ENCODE data around the gene CYB5RL.
"Not testable (repeated sequence)": the region's sequence is repeated elsewhere in the genome, so short reads cannot be mapped to it uniquely, and the experiment has no call there.

The CYB5RL gene

DNA sequence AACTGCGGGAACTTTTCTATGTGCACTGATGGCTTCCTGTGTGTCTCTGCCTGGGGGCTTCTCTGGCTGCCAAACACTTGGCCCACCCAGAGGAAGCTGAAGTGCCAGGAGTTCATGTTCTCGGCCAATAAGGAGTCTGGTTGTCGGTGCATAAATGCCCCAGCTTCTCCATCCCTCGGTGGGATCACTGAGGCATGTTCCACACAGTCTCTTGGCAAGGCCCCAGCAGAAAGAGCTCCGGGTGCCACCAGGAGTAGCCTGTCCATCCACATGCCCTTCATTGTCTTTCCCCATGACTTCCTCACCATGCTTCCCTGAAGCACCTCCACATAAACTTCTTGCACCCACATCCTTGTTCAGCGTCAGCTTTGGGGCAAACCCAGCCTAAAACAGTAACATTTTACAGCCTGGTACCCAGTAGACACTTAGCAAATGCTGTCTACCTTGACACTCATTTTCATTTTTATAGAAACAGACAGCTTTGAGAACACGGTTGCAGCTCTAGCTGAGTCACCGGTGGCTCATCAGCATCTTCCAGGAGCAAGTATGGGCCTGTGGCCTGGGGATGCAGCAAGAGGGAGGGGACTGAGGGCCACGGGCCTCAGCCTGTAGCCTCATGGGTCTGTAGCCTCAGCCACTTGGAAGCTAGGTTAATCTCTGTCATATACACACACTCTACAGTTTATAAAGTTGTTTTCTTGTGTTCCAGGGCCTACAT lies 32.2 kb downstream of the CYB5RL start:
- DNase-seq (ENCODE audit: low read depth, low spot score) = no peak
- H3K4me3 ChIP-seq (ENCODE audit: low read length) = no peak overlapping the region

DNA sequence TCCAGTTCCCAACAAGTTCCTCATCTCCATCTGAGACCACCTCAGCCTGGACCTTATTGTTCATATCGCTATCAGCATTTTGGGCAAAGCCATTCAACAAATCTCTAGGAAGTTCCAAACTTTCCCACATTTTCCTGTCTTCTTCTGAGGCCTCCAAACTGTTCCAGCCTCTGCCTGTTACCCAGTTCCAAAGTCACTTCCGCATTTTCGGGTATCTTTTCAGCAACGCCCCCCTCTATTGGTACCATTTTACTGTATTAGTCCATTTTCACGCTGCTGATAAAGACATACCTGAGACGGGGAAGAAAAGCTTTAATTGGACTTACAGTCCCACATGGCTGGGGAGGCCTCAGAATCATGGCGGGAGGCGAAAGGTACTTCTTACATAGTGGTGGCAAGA lies 33.5 kb downstream of the CYB5RL start:
- not testable (repeated sequence) for H3K4me3 ChIP-seq (ENCODE audit: low read length); DNase-seq (ENCODE audit: low read depth, low spot score)

DNA sequence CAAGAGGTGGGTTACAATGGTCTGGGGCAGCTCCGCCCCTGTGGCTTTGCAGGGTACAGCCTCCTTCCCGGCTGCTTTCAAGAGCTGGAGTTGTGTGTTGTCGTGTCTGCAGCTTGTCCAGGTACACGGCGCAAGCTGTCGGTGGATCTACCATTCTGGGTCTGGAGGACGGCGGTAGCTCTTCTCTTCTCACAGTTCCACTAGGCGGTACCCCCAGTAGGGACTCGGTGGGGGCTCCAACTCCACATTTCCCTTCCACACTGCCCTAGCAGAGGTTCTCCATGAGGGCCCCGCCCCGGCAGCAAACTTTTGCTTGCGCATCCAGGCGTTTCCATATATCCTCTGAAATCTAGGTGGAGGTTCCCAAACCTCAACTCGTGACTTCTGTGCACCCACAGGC lies 34.7 kb downstream of the CYB5RL start:
- no peak for DNase-seq (ENCODE audit: low read depth, low spot score)
- no peak overlapping the region for H3K4me3 ChIP-seq (ENCODE audit: low read length)

DNA sequence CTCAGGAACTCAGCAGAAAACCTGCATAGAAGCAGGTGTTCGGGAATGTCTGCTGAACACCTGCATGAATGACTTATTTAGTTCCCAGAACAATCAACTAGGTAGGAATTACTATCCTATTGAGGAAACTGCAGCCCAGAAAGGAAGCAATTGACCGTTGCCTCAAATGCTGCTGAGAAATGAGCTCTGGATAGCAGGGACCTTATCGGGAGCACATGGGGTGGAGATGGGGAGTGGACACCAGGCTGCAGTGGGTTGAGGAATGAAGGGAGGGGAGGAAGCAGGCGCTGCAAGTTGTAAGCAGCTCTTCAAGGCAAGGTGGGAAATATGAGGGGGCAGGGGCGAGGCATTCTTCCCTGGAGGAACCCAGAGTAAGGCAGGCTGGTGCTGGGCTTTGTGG lies 36.3 kb downstream of the CYB5RL start:
- no peak for DNase-seq (ENCODE audit: low read depth, low spot score)
- no peak overlapping the region for H3K4me3 ChIP-seq (ENCODE audit: low read length)

DNA sequence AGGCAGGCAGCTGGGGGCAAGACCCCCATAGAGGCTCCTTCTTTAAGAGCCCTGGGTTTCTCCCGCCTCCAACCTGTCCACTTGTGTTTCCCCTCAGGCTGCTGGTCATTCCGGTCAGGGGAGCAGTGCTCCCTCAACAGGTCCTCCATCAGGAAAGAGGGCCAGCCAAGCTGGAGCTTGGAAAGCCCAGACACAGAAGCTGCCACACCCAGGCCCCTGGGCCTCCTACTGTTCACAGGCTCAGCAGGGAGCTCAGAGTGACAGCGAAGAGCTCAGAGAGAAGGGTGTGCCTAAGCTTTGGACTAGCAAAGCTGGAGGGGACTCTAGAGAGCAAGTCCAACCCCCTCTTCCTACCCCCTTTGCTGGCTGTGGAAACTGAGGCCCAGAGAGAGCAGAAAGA lies 36.8 kb downstream of the CYB5RL start:
- DNase-seq (ENCODE audit: low read depth, low spot score) = no peak
- H3K4me3 ChIP-seq (ENCODE audit: low read length) = no peak overlapping the region

DNA sequence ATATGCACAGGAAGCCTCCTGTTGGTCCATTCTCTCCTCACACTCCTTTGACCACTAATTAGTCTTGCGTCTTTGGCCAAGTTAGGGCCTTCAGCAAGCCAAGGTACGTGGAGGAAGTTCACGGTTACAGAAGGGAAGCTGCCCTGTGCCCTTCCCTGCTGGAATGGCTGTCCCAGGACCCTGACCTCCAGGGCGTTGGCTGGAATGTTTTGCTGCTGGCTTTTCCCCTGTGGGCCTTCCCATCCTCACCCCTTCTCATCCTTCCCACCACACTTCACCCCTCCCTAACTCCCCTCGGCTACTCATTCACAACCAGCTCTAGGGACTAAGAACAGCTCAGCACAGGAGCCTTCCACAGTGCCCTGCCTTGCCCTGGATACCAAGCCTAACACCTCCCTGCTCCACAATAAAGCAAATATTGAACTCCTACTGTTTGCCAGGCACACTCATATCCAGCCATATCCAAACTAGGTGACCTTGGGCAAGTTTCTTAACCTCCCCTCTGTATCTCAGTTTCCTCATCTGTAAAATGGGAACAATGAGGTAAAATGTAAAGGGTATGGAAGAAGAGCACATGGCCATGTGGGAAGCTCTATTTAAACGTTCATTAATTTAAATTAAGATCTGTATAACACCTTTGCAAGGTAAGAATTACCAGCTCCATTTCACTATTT lies 38.2 kb downstream of the CYB5RL start:
- H3K4me3 ChIP-seq (ENCODE audit: low read length) = no peak overlapping the region
- no peak for DNase-seq (ENCODE audit: low read depth, low spot score)

DNA sequence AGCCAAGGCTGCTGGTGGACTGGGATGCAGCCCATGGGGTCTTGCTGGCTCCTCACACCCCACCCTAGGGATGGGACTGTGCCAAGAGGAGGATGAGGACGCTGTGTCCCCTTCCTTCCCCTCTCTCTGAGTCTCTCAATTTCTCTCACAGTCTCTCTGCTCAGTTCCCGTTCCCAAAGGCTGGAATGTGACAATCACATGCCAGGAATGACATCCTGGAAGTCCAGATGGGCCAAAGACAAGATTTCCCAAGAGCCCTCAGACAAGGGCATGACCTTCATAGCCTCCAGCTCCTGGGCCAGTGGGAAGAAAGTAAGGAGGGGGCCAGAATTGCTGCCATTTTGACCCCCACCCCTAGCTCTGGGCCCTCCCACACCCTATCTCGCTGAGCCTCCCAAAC lies 39.5 kb downstream of the CYB5RL start:
- DNase-seq (ENCODE audit: low read depth, low spot score) = no peak

DNA sequence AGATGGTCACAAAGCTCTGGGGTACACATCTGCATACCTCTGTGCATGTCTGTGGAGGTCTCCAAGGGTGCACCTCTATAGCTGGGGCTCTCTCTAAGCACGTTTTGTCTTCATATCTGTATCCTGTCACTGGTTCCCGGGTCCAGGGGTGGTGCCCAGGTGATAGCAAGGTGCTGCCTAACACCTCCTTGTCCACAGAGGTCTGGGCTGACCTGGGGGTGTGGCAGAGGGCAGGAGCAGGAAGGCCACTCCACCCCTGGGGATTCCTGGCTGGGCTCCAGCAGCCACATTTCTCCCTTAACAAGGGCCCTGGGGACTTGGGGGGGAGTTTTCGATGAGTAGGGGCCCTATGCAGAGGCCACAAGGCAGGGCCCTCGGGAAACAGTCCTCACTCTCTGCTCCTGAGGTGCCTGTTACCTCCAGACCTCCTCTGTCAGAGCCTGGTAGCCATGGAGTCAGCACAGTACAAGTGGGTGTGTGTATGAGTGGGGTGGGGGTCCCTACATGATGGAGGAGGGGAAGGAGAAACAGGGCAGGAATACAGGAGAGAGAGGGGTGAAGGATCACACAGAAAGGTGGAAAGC lies 40.0 kb downstream of the CYB5RL start:
- H3K4me3 ChIP-seq (ENCODE audit: low read length) = no peak overlapping the region
- no peak for DNase-seq (ENCODE audit: low read depth, low spot score)

More for the DNA sequence above, 39.5 kb downstream of the CYB5RL start:
- H3K4me3 ChIP-seq (ENCODE audit: low read length) = no peak overlapping the region

DNA sequence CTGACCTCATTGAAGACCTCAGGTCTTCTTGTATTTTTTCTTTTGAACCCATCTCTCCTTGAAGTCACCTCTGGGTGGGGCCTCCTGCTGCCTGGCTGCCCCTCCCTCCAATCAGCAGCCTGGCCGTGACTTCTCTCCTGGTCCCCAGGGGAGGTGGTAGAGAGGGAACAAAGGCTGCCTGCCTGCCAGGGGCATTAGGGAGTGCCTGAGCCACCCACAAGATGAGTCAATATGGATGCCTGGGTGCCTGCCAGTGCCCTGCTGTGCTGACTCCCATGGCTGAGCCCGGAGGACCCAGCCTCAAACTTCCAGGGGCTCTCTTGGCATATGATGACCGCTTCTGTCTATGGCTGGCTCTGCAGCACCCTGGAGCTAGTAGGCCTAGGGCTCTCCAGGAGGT lies 41.8 kb downstream of the CYB5RL start:
- H3K4me3 ChIP-seq (ENCODE audit: low read length) = no peak overlapping the region
- no peak for DNase-seq (ENCODE audit: low read depth, low spot score)

DNA sequence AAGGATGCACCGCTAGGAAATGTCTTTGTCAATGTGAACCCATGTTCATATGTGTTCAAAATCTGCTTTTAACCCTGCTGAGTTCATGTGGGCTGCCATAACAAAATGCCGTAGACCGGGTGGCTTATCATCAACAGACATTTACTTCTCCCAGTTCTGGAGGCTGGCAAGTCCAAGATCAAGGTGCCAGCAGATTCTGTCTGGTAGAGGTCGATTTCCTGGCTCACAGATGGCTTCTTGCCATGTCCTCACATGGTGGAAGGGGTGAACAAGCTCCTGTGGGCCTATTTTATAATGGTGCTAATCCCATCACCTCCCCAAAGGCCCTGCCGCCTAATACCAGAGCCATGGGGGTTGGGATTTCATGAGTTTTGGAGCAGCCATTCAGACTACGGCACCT lies 42.4 kb downstream of the CYB5RL start:
- no peak for DNase-seq (ENCODE audit: low read depth, low spot score)
- no peak overlapping the region for H3K4me3 ChIP-seq (ENCODE audit: low read length)

DNA sequence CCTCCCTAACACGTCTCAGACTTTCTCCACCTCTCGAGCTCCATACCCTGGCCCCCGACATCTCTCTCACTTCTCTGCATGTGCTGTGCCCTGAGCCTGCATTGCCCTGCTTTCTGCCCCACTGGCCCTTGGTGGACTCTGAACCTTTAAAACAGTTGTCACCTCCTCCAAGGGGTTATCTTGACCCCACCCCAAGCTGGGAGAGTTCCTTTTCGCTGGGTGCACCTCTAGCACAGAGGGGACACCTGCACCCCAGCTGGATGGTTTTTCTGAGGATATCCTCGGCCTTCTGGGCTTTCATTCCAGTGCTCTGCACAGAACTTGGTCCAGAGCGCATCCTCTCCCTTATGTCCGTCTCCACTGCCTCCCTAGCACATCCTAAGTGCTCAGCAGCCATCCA lies 42.8 kb downstream of the CYB5RL start:
- DNase-seq (ENCODE audit: low read depth, low spot score) = no peak
- H3K4me3 ChIP-seq (ENCODE audit: low read length) = no peak overlapping the region

DNA sequence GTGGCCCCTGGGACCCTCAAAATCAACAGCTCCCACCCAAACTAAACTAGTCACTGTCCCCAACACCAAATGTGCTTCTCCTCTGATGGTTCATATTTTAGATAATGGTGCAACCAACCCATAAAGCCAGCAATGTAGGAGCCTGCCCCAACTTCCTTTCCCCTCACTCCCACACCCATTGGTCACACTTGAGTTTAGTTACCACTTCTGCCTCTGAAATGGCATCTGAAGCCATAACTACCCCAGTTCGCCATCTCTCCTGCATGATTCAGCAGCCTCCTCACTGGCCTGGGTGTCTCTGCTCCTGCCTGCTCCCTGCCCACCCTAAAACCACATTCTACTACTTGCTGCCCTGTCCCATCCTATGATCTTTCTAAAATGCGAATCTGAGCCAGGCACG lies 43.6 kb downstream of the CYB5RL start:
- no peak for DNase-seq (ENCODE audit: low read depth, low spot score)
- H3K4me3 ChIP-seq (ENCODE audit: low read length) = no peak overlapping the region

DNA sequence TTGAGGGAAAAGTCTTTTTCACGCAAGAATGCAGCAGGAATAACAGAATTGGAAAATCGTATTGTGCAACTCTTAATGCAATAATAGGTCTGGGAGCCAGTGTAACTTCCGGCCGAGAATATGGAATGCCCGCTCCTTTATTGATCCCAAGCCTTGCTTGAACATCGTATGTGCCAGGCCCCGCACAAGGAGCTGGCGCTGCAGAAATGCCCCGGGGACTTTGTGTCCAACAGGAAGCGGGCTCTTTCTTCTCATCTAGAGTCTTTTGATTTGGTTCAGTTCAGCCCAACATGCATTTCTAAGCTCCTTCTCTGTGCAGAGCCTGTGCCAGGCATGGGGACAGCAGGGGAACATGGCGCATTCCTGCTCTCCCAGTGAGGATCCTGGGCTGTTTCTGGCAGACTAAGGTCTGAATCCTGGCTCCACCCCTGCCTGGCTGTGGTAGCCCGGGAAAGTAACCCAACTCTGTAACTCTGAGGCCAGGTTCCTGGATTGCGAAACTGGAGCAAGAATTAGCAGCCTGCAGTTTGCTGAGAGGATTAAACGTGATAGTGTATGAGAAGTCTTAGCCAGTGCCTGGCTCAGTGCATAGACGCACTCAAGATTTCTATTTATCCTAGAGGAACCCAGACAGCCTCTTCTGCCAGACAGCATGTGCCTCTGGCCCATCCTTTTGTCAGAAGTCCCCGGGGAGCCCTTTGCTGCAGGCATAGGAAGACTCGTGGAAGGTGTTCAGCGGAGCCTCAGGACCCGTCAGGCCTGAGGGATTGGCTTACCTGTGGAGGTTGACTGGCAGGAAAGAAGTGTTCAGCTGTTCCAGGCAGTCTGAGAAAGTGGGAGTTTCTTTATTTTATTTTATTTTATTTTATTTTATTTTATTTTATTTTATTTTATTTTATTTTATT lies 46.0 kb downstream of the CYB5RL start:
- no peak overlapping the region for H3K4me3 ChIP-seq (ENCODE audit: low read length)
- no peak for DNase-seq (ENCODE audit: low read depth, low spot score)

DNA sequence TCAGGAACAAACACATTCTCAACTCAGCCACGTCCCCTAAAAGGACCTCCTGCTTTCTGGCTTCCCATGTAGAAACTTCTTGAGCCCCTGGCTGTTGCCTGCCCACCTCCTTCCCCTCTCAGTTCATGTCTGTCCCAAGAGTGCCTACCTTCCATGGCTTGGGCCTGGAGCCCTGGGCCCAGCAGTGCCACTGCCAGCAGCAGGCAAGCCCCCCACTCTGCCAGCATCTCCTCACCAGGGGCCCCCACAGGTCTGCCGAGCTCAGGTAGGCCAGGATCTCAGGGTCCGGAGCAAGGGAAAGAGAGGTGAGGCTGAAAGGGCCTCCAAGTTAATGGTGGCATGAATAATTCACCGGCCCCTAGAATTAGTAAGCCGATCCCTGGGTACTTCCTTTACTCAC lies 47.1 kb downstream of the CYB5RL start, which contains the start of gene CDCP2:
Gene CDCP2 (minus strand): TSS at position 305 of the 400 bp plus-strand sequence. CDS start 78 bp downstream, at position 227.
- no peak for DNase-seq (ENCODE audit: low read depth, low spot score)
- H3K4me3 ChIP-seq (ENCODE audit: low read length) = no peak within 1 kb of the TSS

DNA sequence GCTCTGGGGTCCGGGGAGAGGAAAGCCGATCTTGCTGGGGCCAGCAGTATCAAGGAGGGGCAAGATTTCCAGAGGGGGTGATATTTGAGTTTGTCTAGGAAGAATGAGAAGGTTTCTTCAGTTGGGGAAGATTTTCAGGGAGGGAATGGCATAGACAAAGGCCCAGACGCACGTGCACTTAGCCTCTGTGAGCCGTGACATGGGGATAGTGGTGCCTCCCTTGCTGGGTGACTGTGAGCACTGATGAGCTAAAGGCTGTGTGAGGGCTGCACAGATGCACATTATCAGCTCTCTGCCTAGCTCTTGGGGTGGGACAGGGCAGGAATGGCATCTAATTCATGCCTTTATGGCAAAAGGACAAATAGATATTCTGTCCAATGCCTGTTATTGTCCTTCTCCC lies 48.8 kb downstream of the CYB5RL start:
- no peak for DNase-seq (ENCODE audit: low read depth, low spot score)
- no peak overlapping the region for H3K4me3 ChIP-seq (ENCODE audit: low read length)

All from Jurkat, Clone E6-1 (cell line).